GM19328 (cell line): ENCODE data around the gene GUCY1A2.
"Not testable (repeated sequence)": the region's sequence is repeated elsewhere in the genome, so short reads cannot be mapped to it uniquely, and the experiment has no call there.

ENCODE experiments used
- ATAC-seq: cut with Tn5 transposase; IDR thresholded peaks from one replicate; pipeline ENCODE4 v1.9.1; 2021; ENCODE audit warnings: mild to moderate bottlenecking, moderate library complexity; ENCODE audit not compliant: unreplicated experiment

Gene GUCY1A2, protein sequence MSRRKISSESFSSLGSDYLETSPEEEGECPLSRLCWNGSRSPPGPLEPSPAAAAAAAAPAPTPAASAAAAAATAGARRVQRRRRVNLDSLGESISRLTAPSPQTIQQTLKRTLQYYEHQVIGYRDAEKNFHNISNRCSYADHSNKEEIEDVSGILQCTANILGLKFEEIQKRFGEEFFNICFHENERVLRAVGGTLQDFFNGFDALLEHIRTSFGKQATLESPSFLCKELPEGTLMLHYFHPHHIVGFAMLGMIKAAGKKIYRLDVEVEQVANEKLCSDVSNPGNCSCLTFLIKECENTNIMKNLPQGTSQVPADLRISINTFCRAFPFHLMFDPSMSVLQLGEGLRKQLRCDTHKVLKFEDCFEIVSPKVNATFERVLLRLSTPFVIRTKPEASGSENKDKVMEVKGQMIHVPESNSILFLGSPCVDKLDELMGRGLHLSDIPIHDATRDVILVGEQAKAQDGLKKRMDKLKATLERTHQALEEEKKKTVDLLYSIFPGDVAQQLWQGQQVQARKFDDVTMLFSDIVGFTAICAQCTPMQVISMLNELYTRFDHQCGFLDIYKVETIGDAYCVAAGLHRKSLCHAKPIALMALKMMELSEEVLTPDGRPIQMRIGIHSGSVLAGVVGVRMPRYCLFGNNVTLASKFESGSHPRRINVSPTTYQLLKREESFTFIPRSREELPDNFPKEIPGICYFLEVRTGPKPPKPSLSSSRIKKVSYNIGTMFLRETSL

GRCh38 chr11:107018219-107018901, at the start of gene GUCY1A2:
Gene GUCY1A2, minus strand, starts transcription at chr11:107018476. Its CDS starts 421 bp downstream, at chr11:107018055.
- ATAC-seq, result peak; percentile 39

GRCh38 chr11:107054391-107054790, 36.1 kb upstream of the GUCY1A2 start:
- ATAC-seq, result no peak

DNA sequence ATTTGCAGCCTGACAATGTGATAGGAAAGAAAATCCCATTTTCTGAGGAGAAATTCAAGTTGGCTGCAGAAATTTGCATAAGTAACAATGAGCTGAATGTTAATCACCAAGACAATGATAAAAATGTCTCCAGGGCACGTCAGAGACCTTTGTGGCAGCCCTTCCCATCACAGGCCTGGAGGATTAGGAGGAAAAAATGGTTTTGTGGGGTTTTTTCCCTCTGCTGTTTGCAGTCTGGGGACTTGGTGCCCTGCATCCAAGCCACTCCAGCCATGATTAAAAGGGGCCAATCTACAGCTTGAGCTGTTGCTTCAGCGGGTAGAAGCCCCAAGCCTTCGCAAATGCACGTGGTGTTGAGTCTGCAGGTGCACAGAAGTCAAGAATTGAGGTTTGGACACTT, 33.1 kb upstream of the GUCY1A2 start:
- not testable (repeated sequence) for ATAC-seq

DNA sequence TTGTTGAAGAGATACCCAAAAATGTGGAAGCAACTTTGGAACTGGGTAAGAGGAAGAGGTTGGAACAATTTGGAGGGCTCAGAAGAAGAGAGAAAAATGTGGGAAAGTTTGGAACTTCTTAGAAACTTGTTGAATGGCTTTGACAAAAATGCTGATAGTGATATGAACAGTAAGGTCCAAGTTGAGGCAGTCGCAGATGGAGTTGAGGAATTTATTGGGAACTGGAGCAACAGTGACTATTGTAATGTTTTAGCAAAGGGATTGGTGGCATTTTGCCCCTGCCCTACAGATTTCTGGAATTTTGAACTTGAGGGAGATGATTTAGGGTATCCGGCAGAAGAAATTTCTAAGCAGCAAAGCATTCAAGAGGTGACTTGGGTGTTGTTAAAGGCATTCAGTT, 32.6 kb upstream of the GUCY1A2 start:
- ATAC-seq, result not testable (repeated sequence)

DNA sequence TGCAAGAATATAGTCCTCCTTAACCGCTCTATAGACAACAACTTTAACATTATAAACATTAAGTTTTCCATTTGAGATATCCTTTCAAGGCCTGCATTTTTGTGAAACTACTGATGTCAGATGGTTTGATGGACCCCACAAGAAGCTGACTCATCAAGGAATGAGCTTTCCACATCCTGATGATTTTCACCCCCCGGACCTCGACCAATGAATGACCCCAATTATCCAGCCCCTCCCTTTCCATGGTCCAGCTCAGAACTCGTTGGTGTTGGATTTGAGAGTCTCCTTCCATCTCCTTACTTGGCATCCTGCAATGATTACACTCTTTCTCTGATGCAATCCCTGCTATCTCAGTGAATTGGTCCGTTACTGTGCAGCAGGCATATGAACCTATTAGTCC, 31.8 kb upstream of the GUCY1A2 start:
- ATAC-seq, result no peak

GRCh38 chr11:107044503-107044902, 26.2 kb upstream of the GUCY1A2 start:
- ATAC-seq, result no peak

GRCh38 chr11:107043242-107044006, 25.1 kb upstream of the GUCY1A2 start:
- peak; percentile 74 for ATAC-seq

GRCh38 chr11:107042748-107043147, 24.5 kb upstream of the GUCY1A2 start:
- no peak for ATAC-seq

GRCh38 chr11:107041088-107041444, 22.8 kb upstream of the GUCY1A2 start:
- ATAC-seq, result peak; percentile 39

DNA sequence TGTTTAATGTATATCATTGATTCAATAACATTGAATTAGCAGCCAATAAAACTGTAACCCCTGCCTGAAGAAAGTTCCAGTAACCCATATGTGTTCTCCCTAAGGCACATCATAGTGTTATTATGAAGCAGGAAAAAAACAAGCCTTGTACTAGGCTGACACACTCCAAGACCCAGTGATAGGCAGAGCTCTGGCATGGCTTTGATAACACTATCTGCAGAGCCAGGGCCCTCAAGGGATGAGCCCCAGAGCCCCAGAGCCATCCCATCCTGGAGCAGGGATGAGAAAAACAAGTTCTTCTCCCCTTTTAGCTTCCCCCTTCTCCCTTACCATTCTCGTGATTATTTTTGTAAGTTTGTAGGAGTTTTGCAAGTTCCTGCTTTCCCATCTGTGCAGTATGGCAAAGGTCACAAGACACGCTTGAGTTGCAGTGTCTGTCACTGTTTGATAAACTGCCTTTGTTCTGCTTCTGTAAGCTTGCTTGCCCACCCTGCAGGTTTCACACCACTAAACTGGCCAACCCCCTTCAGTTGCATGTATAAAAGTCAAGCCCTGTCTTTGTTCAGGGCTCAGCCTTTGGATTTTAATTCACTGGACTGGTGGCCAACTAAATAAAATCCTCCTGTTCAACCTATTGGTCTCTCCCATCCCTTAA, 22.3 kb upstream of the GUCY1A2 start:
- ATAC-seq, result no peak

- ATAC-seq, result no peak
These were observed 7.4 kb upstream of the GUCY1A2 start for GRCh38 chr11:107025673-107026072.

DNA sequence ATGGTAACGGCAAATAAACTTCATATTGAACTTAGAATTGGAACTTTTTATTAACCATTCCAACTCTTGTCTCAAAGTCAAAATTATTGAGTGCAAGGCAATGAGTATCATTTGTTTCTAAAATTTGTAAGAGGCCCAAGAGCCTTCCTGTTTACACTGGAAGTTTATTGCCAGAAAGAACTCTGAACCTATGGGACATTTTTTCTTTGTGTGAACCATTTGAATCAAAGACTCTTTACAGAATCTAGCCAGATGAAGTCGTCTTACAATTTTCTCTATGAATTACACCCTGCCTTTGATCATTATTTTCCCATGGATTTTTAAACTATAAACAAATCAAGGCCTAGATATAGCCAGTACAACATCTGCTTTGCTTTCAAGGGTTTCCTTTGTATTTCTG, 2.3 kb upstream of the GUCY1A2 start:
- no peak for ATAC-seq

- ATAC-seq, result no peak
These were observed 722 bp upstream of the GUCY1A2 start for GRCh38 chr11:107018902-107019493.

- peak; percentile 61 for ATAC-seq
These were observed 650 bp downstream of the GUCY1A2 start for GRCh38 chr11:107017433-107018218.

- ATAC-seq, result no peak
These were observed 1.2 kb downstream of the GUCY1A2 start for GRCh38 chr11:107017104-107017432.

DNA sequence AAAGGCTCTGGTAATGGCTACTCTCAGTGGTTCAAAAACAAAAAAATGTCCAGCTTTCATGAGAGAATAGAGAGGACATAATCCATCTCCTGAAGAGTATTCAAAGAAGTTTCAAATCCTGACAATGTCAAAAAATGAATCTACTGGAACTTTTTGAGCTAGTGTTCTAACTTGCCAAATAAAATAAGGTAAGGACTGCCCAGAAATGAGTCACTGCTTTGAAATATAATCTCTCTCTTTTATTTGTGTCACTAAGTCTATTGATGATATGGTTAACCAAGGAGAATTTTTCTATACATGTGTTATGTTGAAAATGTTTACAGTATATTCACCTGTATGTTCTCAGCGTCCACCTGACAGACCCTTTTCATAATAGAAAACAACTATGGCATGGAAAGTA, 3.4 kb downstream of the GUCY1A2 start:
- no peak for ATAC-seq

- ATAC-seq, result no peak
These were observed 6.3 kb downstream of the GUCY1A2 start for GRCh38 chr11:107011977-107012376.

GRCh38 chr11:107009190-107009589, 9.1 kb downstream of the GUCY1A2 start:
- ATAC-seq, result no peak

DNA sequence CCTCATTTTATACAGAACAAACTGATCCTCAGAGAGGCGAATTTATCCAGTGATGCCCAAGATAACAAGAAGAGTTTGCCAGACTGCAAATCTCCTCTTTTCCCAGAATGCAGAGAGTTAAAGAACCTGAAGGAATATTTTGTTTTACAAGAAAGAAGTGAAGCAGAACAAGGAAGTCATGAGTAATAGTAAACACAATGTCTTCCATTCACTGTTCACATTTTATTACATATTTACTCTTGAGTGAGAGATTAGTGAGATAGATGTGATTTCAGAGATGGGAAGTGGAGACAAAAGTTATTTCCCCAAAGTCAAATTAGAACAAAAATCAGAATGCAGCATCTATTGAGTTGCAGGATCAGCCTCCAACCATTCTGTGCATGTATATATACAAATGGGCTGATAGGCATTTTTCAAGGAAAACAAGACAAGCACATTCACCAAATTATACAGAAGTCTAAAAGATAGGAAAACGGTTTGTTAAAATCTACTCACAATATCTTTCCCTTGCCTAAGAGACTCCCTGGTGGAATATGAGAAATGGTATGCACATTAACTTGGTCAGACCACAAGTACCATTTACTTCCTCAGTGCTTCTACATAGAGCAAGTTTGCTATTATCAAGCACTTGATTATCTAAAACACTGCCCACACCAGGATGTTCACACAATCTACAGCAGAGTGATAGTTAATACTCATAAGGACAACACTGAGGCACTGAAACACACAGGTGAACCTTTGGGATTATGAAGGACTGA, 12.0 kb downstream of the GUCY1A2 start:
- ATAC-seq, result no peak
